ENCODE results near the gene PRKCE.
A peak's percentile ranks its signal among the peaks of the same experiment; 100 is the strongest.

Gene PRKCE

DNA sequence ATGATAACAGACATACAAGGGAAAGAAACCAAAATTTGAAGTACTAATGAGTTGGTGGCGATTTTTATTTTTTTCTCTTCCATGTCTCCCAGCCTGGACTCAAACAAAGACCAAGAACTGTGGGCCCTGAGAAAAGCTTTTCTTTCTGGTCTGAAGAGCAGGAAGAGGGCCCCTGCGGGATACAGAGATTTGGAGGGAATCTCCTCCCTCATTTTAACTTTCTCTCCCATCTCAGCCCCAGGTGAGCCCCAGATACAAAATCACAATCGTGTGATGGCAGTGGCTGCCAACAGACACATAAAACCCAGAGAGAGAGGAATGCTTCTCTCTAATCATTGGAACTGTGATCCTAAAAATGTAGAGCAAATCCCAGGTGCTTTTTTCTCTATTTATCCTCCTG is 19.5 kb upstream of the PRKCE start:
- no peak for DNase-seq (ENCODE audit: low spot score)

- DNase-seq (ENCODE audit: low spot score): no peak
These were observed 17.3 kb upstream of the PRKCE start for GRCh38 chr2:45634223-45634622.

DNA sequence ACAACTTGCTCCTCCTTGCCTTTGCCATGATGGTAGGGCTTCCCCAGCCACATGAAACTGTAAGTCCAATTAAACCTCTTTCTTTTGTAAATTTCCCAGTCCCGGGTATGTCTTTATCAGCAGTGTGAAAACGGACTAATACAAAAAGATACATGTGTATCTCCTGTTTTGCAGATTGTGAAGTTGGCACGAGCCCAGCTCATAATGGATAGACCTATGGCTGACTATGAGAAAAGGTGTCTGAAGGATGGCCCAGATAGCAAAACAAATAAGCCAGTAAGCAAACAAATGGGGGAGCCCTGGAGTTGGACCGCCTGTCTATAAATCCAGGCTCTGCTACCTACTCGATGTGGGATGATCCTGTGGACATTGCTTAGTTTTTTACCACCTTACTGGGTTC is 15.5 kb upstream of the PRKCE start:
- DNase-seq (ENCODE audit: low spot score): no peak

- no peak for DNase-seq (ENCODE audit: low spot score)
These were observed 14.0 kb upstream of the PRKCE start for GRCh38 chr2:45637440-45637839.

- DNase-seq (ENCODE audit: low spot score): no peak
These were observed 10.9 kb upstream of the PRKCE start for GRCh38 chr2:45640576-45640975.

GRCh38 chr2:45643095-45643494 is 8.4 kb upstream of the PRKCE start:
- no peak for DNase-seq (ENCODE audit: low spot score)

GRCh38 chr2:45643543-45644542 is 7.6 kb upstream of the PRKCE start:
- DNase-seq (ENCODE audit: low spot score): peak; percentile 68

- DNase-seq (ENCODE audit: low spot score): no peak
These were observed 5.2 kb upstream of the PRKCE start for GRCh38 chr2:45646289-45646688.

GRCh38 chr2:45647356-45647755 is 4.1 kb upstream of the PRKCE start:
- no peak for DNase-seq (ENCODE audit: low spot score)

- no peak for DNase-seq (ENCODE audit: low spot score)
These were observed 3.4 kb upstream of the PRKCE start for GRCh38 chr2:45647986-45648520.

DNA sequence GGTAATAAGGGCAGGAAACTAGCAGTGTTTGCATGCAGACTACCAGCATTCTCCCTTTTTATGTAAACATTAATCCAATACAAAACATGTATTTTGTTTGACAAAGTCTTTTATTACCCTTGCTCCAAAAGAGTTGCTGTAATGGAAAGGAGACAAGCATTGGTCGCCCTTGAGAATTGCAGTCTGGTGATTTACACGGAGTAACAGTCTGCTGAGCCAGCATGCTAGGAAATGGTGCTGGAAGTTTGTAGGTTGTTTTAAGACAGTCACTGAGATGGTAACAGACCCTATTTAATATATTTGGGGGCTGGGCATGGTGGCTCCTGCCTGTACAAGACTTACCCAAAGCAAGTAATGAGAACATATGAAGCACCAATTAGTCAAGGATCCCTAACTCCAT is 2.8 kb upstream of the PRKCE start:
- no peak for DNase-seq (ENCODE audit: low spot score)

GRCh38 chr2:45649462-45649857 is 2.0 kb upstream of the PRKCE start:
- peak; percentile 15 for DNase-seq (ENCODE audit: low spot score)

DNA sequence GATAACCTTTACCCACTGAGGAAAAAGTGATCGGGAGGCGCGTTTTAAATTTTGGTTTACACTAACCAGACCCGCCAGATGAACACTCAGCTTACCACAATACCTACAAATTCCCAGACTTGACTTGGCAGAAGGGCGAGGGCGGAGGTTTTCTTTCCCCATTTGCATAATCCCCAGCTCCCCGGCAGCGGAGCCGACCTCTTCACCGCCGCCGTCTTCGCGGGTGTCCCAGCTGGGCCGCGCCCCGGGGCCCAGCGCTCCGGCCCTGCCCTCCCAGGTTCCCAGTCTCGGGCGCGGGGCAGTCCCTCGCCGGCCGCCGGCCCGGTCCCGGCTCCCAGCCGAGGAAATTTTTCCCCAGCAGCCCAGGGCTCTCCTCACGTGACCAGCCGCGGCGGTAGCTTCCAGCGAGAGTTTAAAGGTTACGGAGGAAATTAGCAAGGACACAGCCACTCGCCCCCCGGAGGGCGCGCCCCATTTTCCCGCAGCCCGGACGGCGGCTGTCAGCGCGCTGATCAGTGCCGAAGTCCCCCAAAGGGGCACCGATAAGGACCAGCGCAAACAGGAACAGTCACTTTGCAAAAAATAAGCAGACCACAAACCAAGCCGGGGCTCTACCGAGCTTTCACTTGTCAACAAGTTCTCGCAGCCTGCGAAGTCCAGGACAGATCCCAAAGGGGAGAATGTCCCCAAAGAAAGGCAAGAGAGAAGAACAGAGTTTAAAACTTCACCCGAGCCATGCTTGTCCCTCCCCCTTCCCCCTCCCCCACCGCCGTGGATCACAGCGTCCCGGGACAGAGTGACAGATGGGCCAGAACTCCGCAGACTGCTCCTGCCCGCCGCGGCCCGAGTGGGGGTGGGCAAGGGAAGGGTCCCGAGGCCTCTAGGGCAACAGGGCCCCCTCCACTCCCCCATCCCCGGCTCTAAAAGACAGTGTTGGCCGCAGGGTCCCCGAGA is 1.3 kb upstream of the PRKCE start:
- peak; percentile 69 for DNase-seq (ENCODE audit: low spot score)

- peak; percentile 79 for DNase-seq (ENCODE audit: low spot score)
These were observed 542 bp upstream of the PRKCE start for GRCh38 chr2:45650851-45651414.

DNA sequence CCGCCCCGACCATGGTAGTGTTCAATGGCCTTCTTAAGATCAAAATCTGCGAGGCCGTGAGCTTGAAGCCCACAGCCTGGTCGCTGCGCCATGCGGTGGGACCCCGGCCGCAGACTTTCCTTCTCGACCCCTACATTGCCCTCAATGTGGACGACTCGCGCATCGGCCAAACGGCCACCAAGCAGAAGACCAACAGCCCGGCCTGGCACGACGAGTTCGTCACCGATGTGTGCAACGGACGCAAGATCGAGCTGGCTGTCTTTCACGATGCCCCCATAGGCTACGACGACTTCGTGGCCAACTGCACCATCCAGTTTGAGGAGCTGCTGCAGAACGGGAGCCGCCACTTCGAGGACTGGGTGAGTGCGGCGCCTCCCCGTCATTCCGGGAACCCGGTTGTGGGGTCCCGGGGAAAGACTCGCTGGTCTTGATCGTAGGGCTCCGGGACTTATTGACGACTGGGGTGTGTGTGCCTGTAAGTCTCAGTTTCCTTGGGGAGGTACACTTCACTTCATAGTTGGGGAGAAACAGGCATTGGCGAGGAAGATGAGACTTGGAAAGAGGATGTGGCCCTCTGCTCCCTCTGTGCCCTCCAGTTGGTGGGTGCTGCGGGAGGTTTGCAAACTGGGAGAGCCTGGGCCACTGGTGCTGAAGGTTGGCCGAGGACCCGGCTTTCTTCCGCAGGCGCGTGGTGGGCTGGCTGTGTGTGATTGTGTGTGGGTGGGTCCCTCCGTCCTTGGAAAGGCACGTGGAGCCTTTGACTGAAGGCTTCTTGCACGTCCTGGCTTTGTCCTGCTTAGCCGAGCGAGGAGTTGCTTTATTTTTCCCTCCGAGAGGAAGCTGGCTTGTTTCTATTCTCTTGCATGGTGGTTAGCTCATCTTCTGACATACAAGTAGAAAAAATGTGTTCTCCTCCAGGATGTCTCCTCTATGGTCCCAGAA is 886 bp downstream of the PRKCE start:
- DNase-seq (ENCODE audit: low spot score): peak; percentile 45

GRCh38 chr2:45653122-45653913 is 1.8 kb downstream of the PRKCE start:
- DNase-seq (ENCODE audit: low spot score): no peak

DNA sequence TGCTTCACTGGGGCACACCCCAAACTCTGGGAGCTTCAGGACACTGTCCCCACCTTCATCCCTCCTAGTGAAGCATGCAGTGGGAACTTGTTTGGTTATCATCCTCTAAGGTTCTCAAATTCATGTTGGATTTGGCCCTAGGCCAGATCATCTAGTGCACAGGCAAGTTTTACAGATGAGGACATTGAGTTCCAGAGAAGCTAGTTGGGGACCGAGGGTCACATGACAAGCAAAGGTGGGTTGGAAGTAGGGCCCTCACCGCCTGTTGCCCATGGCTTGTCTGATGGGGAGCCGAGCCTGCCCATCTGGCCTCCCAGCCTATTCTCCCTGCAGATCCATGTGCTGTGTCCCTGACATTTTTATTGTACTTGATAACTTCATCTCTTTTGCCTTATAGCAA is 2.8 kb downstream of the PRKCE start:
- no peak for DNase-seq (ENCODE audit: low spot score)

GRCh38 chr2:45661828-45662227 is 10.4 kb downstream of the PRKCE start:
- no peak for DNase-seq (ENCODE audit: low spot score)

DNA sequence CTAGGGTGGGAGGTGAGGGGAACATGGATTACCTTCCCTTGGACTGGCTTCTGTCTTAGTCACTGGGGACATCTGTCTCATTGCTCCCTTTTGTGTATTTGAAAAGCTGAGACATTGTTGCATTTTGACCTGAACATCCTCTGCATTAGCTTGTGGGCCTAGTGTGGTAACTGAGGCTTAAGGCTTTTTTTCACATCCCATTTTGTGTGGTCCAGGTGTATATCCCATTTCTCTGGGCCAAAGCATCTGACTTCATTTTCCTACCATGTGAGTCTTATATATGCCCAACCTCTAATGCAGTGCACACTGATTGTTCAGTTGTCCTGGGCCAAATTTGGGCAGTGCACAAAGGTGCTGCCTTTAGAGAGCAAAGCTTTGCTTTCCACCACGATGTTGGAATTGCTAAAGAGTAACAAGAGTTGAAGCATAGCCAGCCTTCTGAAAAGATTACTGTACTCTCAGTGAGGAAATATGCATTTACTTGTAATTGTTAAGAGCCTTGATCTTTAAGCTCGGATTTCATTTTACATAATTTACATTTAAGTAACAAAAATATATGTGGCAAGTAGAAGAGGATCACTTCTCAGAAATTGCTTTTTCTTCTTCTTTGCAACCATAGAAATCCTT is 13.3 kb downstream of the PRKCE start:
- no peak for DNase-seq (ENCODE audit: low spot score)

DNA sequence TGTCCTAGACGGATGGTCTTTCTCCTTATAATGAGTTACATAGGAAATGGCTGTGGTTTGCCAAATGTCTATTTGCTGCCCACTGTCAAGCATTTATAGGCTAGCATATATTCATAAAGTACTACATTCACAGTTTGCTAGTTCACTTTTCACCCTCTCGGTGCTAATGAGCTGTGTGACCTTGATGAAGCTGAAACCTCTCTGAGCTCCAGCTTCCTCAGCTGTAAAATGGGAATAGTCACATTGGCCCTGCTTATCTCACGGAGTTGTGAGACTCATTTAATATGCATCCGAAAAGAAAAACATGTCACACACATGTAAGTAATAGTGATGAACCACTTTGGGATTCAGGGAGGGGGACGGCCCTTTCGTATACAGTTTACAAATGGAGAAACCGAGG is 17.0 kb downstream of the PRKCE start:
- DNase-seq (ENCODE audit: low spot score): no peak

Measured in kidney capillary endothelial cell (primary cell).